Stimulated activated CD4-positive, alpha-beta T cell treated with anti-CD3 and anti-CD28 coated beads, Interleukin-15, amount 100 ng/mL, for 24 hours (primary cell): ENCODE results near the gene RERE.

ENCODE experiments used
- DNase-seq: peaks from one replicate; pipeline ENCODE4 v3.0.0-alpha.2; 2020

Gene RERE

DNA sequence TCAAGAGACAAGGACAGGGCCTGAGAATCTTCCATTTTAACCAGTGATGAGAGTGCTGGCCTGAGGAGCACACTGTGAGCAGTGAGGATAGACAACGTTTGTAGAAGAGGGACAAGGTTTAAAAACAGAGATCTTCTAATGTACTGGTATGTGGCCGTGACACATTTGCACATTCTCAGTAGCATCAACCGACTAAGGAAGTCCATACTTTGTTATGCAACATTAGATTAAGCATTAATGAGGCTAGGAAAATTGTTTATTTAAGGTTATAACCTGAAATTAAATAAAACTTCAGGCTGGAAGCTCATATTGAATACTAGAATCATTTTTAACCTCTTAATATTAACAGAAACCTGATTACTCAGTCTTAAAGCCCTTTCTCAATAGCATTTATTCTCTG lies 400.6 kb downstream of the RERE start:
- DNase-seq = no peak

DNA sequence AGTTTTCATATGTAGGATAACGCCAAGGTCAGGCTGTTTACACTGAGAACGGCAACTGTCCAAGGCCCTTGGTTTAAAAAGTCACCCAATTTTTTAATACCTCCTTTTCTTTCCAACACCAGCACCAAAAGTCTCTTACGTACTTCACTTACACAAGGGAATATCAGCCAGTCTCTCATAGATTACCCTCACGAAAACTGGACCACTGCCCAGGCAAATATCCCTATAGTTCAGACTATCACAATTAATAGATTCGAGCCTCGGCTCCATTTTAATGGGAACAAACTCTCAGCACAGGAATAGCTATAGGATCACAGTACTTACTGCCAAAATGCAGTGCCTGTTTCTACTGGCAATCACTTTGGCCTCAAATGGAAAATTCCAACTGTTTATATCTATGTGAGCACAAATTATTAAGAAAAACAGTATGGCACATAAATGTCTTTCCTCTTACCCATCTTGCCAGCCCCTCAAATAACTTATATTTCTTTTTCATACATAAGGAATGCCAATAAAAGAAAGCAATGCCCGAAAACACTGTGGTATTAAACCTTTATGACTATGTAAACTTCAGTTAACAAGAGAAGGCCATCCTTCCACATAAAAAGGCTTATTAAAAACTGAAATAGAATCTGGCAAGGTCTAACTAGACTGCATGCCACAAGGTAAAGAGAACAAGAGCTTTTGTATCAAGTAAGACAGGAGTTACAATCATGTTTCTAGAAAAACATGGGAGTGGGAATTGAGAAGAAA lies 401.7 kb downstream of the RERE start:
- no peak for DNase-seq

DNA sequence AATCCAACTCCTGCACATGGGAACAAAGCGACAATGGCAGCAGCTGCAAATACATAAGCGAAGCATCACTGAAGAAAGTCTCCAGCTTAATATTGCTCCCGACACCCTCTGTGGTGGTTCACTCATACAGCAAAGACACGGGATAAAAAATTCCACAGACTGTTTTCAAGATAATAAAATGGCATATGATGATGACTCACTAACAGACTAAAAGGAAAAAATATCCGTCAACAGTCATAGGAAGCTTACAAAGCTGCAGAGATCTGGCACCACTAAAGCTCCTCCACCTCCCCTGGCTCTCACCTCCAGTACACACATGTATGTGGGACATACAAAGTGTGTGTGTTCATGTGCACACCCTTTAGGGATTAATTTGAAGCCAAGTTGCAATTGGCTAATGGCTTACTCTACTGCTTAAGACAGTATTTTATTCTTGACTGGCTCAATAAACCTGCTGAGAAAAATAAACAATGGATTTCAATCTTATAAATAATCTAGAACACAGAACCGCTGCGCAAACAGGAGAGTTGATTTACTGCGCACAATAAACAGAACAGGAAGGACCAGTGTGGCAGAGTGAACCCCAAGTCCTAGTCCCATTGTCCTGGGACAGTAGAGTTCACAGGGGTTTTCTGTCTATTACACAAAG lies 405.1 kb downstream of the RERE start:
- DNase-seq = no peak

DNA sequence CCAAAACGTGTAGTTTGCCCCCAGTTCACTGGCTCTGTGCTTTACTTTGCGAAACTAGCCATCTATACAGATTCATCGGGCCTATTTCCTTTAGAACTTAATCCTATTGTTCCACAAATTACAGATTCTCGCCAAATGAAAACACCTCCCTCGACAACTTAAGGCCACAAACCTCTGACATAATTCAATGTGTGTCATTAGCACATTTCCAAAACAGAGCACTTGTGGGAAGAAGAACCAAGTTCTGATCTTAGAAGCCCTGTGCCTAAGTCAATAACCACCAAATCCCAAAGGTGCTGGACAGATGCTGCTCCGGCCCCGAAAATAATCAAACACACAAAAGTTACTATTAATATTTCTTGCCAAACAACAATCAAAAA lies 405.6 kb downstream of the RERE start:
- no peak for DNase-seq

DNA sequence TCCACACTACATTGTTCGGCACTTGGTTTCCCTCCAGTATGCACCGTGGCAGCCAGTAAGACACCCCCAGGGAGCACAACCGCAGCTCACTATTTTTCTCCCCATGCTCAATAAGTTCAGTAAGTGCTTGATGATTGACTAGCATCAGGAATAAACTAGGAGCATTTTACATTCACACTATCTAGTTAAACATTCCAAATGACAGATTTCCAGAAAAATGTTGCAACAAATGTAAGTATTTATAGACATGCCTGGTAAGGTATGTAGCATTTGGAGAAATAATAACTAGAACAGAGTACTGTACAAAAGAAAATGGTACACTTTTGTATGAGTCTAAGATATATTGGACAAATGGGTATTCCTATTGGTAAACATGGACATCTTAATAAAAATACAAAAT lies 406.6 kb downstream of the RERE start:
- no peak for DNase-seq

DNA sequence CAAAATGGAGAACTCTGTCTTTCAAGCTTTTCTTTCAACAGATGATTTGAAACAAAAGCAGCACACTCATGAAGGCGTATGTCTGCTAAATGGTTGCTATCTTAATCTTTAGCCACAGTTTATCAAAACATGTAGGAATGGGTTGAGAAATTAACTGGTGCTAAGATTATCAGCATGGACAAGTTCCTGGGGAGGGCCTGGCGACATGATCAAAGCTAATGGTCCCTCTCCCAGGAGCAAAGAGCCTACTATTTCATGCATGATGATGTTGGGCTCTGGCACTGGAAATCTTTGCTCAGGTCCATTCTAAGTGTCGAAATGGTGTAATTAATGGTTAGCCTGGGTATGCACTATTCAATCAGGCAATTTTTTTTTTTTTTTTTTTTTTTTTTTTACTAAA lies 407.8 kb downstream of the RERE start:
- no peak for DNase-seq

DNA sequence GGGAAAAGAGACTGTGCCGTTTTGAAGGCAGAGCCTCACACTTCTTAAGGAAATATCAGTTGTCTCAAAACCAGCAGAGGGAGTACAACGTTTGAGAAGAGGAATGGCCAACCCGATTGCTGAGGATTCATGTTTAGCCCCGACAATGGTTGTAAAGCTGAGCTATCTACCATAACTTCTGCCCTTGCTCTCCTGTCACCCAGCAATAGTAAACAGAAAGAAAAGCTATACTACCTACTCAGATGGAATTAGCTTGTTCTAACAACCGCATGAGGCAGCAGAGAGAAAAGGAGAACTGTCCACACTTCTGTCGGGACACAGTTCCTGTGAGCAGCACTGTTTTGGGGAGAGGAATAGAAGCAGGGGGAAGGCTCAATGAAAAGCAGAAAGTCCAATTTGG lies 408.3 kb downstream of the RERE start:
- DNase-seq = no peak

DNA sequence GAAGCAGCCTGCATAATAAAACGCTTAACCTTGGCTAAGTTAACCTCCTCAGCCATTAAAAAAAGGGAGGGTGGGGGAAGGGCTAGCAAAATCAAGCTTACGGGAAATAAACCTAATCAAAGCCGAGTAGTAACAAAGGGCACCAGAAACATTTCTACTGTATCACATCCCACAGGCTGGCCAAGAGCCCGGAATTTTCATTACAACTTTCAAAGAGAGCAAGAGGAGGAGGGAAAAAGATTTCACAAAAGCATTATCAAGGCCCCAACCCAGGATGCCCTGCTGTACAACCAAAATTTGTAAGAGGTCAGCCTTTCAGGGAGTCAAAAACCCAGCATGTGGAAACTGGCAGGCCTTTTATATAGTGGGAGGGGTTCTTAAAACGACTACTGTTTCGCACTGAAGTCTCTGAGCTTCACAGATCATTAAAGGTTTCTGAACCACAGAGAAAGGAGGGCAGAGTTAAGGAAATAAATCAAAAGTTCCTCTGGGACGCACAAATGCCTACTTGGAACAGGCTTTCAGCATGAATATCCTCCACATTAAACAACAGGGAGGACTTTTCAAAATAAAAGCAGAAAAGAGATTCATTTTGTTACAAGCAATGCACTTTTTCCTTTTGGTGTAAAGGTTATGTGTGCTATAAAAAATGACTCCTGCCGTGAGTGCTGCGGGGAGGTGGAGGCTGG lies 409.1 kb downstream of the RERE start:
- no peak for DNase-seq

DNA sequence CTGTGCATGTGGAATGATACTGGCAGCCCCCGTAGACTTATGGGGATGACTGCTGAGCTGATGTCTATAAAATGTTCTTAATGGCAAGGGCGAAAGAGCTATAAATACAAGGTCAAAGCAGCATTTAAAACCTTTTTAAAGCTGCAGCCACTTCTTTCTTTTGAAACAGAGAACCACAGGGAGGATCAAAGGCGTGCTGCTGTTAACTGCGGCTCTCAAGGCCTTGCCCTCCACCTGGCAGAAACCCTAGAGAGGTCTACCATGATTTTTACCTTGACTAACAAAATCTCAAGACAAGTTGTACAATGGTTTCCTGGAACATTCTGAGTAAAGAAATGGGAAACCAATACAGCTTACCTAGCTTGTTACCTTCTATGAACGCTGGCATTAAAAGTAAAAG lies 409.8 kb downstream of the RERE start:
- DNase-seq = no peak

DNA sequence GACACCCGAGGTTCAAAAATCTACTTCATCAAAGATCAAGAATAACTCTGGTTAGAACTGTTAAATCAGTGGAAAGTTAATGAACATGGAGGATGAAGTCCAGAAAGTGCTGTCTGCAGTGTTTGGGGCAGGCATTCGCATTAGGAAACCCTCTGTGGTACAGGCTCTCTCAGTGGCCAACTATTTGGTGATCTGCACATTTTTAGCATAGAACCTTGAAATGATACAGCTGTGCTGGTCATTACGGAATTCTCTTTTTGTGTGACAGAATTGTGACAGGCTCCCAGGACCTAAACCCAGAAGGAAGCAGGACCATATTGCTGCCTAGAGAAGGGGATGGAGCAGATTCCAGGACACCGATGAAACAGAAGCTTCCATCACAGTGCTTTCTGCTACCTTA lies 410.5 kb downstream of the RERE start:
- DNase-seq = no peak

DNA sequence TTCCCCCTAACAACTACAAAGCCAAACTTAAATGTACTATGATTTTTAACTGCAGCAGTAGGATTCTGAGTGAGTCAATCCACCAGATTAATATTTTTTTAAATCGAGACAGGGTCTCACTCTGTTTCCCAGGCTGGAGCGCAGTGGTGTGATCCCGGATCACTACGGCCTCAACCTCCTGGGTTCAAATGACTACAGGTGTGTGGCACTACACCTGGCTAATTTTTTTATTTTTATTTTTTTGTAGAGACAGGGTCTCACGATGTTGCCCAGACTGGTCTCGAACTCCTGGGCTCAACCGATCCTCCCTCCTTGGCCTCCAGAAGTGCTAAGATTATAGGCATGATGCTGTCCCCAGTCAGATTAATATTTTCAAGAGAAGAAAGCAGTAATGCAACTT lies 411.4 kb downstream of the RERE start:
- no peak for DNase-seq

DNA sequence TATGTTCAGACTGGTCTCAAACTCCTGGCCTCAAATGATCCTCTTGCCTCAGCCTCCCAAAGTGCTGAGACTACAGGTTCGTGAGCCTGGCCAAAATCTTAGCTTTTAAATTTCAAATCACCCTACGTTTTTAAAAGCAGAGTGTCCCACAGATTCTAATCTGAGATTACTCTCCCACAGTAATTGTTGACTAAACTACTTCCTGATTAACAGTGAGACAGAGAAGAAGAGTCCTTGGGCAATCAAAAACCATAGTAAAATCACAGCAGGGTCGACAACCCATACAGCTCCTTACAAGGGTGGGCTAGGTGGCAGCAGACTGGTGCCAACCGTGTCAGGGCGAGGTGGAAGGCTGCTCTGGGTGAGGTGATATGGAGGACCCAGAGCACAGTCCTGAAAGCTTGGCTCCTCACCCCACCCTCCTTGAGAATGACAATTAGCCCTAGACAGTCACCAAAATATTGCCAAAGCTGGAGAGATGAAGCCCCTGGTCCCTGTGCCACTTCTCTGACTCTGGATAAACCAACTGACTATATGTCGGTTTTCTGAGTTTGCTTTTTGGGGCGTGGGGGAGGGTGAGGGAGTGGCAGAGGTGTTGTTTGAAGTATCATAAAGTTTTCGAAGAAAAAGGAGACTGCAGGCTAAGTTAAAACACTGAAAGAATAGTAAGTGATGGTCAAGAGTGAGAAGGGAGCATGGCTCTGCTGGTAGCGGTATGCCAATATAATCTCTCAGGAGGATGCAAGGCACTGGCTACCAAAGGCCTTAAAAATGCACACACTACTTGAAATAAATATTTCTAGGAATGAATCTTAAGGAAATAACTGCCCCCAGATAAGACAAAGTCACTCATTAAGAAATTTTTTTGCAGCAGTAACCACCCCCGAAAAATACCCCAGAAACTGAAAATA lies 412.7 kb downstream of the RERE start:
- DNase-seq = no peak

DNA sequence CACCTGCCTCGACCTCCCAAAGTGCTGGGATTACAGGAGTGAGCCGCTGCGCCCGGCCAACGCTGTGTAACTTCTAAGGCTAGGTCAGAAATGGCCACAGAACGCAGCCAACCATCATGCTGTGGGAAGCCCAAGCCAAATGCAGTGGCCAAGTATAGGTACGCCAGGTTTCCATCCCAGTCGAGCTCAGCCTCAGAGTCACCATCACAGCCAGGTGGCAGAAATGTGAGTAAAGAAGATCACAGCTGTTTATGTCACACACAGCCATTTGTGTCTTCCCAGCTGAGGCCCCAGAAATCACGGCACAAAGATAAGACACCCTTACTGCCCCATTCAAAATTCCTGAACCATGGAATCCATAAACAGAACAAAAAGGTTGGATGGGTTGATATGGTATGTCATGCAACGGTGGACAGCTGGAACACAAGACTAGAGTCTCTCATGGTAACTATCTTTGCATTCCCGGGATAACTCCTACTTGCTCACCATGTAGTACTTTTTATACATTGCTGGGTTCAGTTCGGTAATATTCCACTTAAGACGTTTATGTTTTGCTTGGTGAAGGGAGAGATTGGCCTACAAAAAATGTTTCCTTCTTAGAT lies 415.2 kb downstream of the RERE start:
- DNase-seq = no peak

DNA sequence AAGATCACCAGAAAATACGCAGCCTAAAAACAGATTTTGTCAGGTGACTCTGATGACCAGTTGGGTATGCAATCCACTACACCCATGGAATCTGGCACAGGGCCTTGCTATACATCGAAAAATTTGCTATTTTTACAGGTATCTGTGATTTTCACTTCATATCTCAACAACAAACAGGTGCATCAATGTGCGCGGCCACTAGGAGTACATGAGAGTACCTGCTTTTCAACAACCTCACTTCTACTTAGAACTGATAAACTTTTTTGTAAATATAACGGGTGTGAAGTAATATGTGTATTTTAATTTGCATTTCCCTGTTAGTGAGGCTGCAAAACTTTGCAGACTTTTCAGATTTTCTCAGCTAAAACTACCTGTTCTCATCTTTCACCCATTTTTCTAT lies 418.8 kb downstream of the RERE start:
- DNase-seq = no peak

DNA sequence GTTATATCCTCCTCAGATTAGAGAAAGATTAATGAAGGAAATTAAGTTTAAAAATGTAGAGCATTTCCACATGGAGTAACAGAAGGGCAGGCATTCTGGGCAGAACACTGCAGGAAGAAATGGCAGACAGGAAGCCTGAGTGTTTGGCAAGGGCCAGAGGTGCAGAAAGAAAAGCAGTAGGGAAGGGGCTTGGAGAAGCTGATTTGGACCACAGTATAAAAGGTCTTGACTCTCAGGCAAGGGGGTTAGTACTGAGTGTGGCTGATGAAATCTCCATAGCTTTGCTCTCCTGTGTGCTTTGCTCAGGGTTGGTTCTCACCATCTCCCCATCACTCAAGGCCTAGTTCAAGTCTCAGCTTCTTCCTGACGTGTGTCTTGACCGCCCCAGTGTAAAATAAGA lies 419.4 kb downstream of the RERE start:
- DNase-seq = no peak

DNA sequence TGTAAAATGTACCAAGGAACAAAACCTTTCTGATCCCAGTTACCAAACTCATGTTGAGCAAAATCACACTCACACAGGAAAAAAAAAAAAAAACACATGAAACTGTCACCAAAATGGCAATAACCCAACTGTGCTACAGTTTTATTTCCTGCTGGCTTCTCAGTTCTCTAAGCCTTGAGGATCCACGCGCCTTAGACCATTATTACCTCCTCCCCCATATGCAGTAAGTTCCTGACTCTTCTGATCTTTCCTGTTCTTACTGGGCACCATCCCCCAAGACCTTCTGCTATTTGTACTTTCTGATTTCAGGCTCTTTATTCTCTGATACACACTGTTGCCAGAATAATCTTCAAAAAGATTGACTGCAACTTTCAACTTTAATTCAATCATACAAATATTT lies 419.9 kb downstream of the RERE start:
- DNase-seq = peak; percentile 22

DNA sequence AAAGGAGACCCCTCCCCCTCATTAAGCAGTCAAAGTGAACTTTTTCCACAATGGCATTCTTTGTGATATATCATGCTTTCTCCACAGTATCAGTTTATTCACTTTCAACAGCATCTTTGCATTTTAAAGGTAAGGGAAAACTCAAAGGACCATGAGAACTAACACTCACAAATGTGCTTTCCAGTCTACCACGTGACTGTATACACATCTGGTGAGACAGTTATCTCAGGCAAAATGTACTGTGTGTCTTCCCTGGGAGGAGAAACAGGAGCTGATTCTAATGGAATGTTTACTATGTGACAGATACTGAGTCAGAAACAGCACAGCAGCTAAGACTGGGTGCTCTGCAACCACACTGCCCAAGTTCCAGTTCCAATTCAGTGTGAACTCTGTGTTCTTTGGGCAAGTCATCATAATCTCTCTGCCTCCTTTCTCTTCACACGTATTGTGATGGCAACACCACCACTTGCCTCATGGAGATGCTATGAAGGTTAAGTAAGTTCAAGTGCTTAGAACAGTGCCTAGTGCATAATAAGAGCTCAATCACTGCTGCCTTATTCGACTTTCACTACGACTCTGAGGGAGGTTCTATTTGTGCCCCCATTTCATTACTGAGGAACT lies 420.5 kb downstream of the RERE start:
- peak; percentile 54 for DNase-seq

DNA sequence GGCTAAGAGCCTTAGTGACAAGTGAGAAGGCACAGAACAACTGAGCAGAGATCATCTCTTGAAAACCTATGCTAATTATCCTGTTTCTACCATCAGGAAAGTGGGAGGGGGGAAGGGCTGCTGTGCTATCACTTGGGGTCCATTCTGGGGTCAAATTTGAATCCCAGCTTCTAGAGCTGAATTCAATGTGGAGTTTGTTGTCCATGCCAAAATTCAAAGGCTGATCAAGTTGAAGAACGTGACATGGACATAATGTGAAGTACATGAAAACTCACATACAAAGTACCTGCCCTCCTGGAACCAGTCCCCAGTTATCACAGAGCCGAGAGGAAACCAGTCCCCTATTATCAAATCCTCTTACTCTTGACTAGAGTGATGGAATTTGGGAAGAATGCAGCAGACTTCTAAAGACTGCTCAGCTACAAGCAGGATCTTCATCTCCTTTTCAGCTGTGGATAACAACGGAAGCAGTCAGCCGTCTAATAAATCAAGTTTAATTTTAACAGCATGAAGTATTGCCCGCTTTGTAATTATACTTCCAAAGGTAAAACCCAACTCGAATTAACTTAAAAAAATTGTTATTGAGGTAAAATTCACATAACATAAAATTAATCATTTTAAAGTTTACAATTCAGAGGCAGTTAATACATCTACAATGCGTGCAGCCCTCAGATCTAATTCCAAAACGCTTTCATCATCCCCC lies 421.2 kb downstream of the RERE start:
- no peak for DNase-seq

DNA sequence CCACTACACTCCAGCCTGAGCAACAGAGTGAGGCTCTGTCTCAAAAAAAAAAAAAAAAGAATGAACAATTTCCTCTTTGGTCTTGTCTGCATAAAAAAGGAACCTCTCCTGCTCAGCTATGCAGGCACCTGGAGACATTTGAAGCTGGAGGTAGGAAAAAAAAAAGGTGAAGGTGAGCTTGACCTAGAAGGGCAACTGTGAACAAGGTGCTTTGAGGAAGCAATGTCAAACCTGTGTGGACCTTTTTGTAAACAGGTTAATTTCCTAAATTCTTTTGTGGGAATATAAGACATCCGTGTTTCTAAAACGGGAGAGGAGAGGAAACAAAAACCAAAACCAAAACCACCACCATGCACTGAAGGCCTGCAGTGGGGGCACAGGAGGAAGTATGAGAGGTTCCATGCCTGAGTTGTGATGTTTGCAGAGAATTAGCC lies 422.0 kb downstream of the RERE start:
- DNase-seq = no peak

DNA sequence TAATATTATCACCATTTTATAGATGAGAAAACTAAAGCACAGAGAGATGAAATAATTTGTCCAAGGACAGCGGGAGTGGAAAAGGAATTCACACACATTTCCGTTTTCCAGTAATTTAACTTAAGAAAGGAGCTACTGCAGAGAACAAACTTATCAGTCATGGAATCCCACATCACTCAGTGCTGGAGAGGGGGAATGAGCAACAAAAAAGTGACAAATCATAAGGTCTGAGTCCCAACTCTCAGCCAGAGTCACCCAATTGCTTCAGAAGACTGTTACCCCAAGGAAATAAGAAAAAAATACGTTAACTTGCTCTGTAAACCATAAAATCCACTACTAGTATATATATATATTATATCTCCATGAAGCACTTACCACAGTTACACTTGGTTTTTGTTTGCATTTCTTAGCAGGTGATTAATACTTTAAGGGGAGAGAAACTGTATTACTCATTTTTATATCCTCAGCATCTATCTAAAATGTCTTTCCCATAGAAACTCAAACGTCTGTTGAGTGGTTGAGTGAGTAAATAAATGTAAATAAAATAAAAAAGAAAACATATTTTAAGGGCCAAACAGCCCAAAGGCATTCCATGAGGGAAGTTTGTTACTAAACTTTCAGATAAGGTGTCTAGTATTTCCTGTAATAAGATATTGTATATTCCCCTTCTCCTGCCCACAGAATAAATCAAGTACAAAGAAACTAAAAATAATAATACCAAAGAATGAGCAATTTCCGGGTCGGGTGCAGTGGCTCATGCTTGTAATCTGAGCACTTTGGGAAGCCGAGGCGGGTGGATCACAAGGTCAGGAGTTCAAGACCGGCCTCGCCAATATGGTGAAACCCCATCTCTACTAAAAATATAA lies 422.8 kb downstream of the RERE start:
- peak; percentile 59 for DNase-seq

DNA sequence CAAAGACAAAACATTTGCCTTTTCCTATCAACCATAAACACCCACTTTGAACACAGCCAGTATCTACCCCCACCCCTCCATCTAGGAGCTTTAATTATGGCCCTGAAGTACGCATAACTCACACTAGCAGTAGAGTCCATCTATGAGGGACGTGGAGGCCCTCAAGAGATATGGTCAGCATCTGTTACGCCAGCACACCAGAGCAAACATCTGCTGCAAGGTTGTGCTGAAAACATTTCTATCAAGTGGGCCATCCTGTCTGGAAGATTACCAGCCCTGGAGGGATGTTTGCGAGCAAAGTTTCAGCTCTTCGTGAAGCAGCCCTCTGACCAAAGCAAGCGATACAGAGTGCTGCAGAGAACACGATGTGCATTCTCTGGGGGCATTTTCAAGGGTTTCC lies 424.9 kb downstream of the RERE start:
- DNase-seq = no peak
